GM18526 (cell line): ENCODE data around the gene SEPHS1.

Source experiments
- POLR2A ChIP-seq: IDR thresholded peaks from 3 replicates; pipeline ENCODE4 v1.6.1; 2011; ENCODE audit not compliant: insufficient read length; ENCODE audit errors: extremely low read depth

Gene SEPHS1

GRCh38 chr10:13372524-13372923, 24.4 kb upstream of the SEPHS1 start:
- TF ChIP-seq POLR2A, result no peak

- TF ChIP-seq POLR2A, result no peak
Observed at GRCh38 chr10:13371897-13372470, 23.9 kb upstream of the SEPHS1 start.

GRCh38 chr10:13366891-13367290, 18.8 kb upstream of the SEPHS1 start:
- no peak for TF ChIP-seq POLR2A

GRCh38 chr10:13365831-13366230, 17.7 kb upstream of the SEPHS1 start:
- no peak for TF ChIP-seq POLR2A

- no peak for TF ChIP-seq POLR2A
Observed at GRCh38 chr10:13365243-13365642, 17.1 kb upstream of the SEPHS1 start.

- no peak for TF ChIP-seq POLR2A
Observed at GRCh38 chr10:13360587-13360986, 12.5 kb upstream of the SEPHS1 start.

- no peak for TF ChIP-seq POLR2A
Observed at GRCh38 chr10:13356392-13356791, 8.3 kb upstream of the SEPHS1 start.

GRCh38 chr10:13354783-13355182, 6.7 kb upstream of the SEPHS1 start:
- TF ChIP-seq POLR2A, result no peak

- no peak for TF ChIP-seq POLR2A
Observed at GRCh38 chr10:13352519-13352918, 4.4 kb upstream of the SEPHS1 start.

GRCh38 chr10:13351340-13351915, 3.3 kb upstream of the SEPHS1 start:
- no peak for TF ChIP-seq POLR2A

GRCh38 chr10:13349463-13350274, 1.6 kb upstream of the SEPHS1 start:
- TF ChIP-seq POLR2A, result no peak

GRCh38 chr10:13347500-13348156, 465 bp downstream of the SEPHS1 start:
- TF ChIP-seq POLR2A, result peak; percentile 47

GRCh38 chr10:13347043-13347499, 1.0 kb downstream of the SEPHS1 start:
- no peak for TF ChIP-seq POLR2A

- TF ChIP-seq POLR2A, result no peak
Observed at GRCh38 chr10:13346283-13347042, 1.6 kb downstream of the SEPHS1 start.
